ENCODE measurements around the gene SSRP1.

DNA sequence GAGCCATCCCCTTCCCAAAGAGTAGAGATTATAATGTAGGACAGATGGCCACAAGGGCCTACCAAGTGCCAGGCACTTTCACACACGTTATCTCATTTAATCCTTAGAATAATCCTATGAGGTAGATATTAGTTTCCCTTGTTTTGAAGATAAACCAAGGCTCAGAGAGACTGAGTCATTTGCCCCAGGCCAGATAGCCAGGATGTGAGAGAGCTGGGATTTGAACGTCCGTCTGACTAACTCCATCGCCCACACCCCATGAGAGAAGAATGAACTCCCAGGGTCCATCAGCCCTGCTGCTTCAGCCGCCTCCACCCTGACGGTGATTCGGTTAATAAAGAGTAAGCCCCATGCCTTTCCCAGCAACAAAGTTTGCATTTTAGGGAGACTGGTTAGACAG is 34.6 kb upstream of the SSRP1 start:
- TF ChIP-seq POLR2AphosphoS5 (IDR thresholded peaks at IDR 0.05; ENCODE audit: insufficient read depth in 1 of 2, low read depth in 1 of 2) (no peak), POLR2A (IDR thresholded peaks at IDR 0.05) (no peak)
- TF ChIP-seq, protein P1, sequence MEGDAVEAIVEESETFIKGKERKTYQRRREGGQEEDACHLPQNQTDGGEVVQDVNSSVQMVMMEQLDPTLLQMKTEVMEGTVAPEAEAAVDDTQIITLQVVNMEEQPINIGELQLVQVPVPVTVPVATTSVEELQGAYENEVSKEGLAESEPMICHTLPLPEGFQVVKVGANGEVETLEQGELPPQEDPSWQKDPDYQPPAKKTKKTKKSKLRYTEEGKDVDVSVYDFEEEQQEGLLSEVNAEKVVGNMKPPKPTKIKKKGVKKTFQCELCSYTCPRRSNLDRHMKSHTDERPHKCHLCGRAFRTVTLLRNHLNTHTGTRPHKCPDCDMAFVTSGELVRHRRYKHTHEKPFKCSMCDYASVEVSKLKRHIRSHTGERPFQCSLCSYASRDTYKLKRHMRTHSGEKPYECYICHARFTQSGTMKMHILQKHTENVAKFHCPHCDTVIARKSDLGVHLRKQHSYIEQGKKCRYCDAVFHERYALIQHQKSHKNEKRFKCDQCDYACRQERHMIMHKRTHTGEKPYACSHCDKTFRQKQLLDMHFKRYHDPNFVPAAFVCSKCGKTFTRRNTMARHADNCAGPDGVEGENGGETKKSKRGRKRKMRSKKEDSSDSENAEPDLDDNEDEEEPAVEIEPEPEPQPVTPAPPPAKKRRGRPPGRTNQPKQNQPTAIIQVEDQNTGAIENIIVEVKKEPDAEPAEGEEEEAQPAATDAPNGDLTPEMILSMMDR (IDR thresholded peaks at IDR 0.05) = no peak
